GM23338 (cell line): ENCODE data around the gene NIPAL3. TPM values are rescaled to one million over a fixed set of nuclear protein-coding genes. Genes with fewer than 3 reads are reported as not detected.

ENCODE experiments used
- CREB1 ChIP-seq: fragments of 250-450 bp; sonication (Bioruptor Pico); IDR thresholded peaks from 2 replicates; pipeline ENCODE4 v1.5.0; 2020; ENCODE audit warnings: low read depth, mild to moderate bottlenecking, moderate library complexity
- ETS1 ChIP-seq: IDR thresholded peaks from 2 replicates; pipeline ENCODE4 v1.6.1; 2016; ENCODE audit warnings: antibody characterized with exemption
- EZH2 ChIP-seq: fragments of 200-600 bp; sonication (generic); IDR thresholded peaks from one replicate; pipeline ENCODE4 v1.8.0; 2017; ENCODE audit warnings: antibody characterized with exemption, mild to moderate bottlenecking, low read depth; ENCODE audit not compliant: unreplicated experiment
- EZH2phosphoT487 ChIP-seq: fragments of 200-600 bp; sonication (generic); IDR thresholded peaks from one replicate; pipeline ENCODE4 v1.8.1; 2018; ENCODE audit warnings: antibody characterized with exemption; ENCODE audit not compliant: unreplicated experiment
- JUNB ChIP-seq: IDR thresholded peaks from one replicate; pipeline ENCODE4 v1.6.1; 2016; ENCODE audit warnings: antibody characterized with exemption; ENCODE audit not compliant: unreplicated experiment
- NANOG ChIP-seq: IDR thresholded peaks from 2 replicates; pipeline ENCODE4 v1.6.1; 2016; ENCODE audit warnings: antibody characterized with exemption, borderline replicate concordance
- POLR2AphosphoS5 ChIP-seq: IDR thresholded peaks from 2 replicates; pipeline ENCODE4 v1.6.1; 2016; ENCODE audit warnings: antibody characterized with exemption, low read depth
- STAT1 ChIP-seq: IDR thresholded peaks from one replicate; pipeline ENCODE4 v1.6.1; 2016; ENCODE audit warnings: antibody characterized with exemption; ENCODE audit not compliant: unreplicated experiment
- ZNF114 ChIP-seq: fragments of 250-450 bp; sonication (Bioruptor Pico); IDR thresholded peaks from 2 replicates; pipeline ENCODE4 v1.5.0; 2020; ENCODE audit warnings: mild to moderate bottlenecking, moderate library complexity
- ZNF331 ChIP-seq: fragments of 250-450 bp; sonication (Bioruptor Pico); IDR thresholded peaks from 2 replicates; pipeline ENCODE4 v1.5.0; 2020; ENCODE audit warnings: low read depth, mild to moderate bottlenecking, moderate library complexity
- ZNF462 ChIP-seq: fragments of 250-450 bp; sonication (Bioruptor Pico); IDR thresholded peaks from 2 replicates; pipeline ENCODE4 v1.5.0; 2020; ENCODE audit warnings: mild to moderate bottlenecking, moderate library complexity
- polyA plus RNA-seq: library from polyadenylated mRNA; unstranded; fragments of >200 nt; fragmentation: Nextera tagmentation; extraction: Ambion mirVana; gene quantifications from 2 replicates; pipeline ENCODE4 v1.2.1, GENCODE V29; 2016
- total RNA-seq: library from RNA; depleted of rRNA; stranded (reverse); fragments of >200 nt; shearing (Covaris generic); gene quantifications from 2 replicates; pipeline ENCODE4 v1.2.3, GENCODE V29; 2014

Gene NIPAL3
- total and polyA plus RNA-seq, 2 experiments from 2014 or later, result 5.5 to 9.6 TPM

DNA sequence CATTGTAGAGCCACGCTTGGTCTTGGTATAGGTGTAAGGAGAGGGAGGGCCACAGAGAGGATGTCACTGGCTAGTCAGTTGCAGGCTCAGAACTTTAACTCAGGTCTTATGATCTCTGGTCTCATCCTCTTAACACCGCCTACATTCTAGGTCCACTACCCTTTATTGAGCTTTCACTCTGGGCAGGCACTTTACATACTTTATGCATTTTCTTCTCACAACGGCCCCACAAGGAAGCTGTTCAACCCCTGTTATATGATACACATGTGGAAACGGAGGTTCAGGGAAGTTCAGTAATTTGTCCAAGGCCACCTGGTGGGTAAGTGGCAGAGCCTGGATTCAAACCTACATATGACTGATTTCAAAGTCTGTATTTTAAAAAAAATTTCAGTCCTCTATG is 61.7 kb downstream of the NIPAL3 start (continued):
- TF ChIP-seq ZNF462, result no peak
- TF ChIP-seq ZNF331 (CRISPR knock-in tag), result no peak
- TF ChIP-seq EZH2phosphoT487, result no peak
- no peak for TF ChIP-seq STAT1
- no peak for TF ChIP-seq NANOG
- TF ChIP-seq JUNB, result no peak
- TF ChIP-seq ETS1, result no peak
- no peak for TF ChIP-seq EZH2
- TF ChIP-seq ZNF114 (CRISPR knock-in tag), result no peak
- TF ChIP-seq CREB1 (CRISPR knock-in tag), result no peak
- no peak for TF ChIP-seq POLR2AphosphoS5
